HG03108 (cell line): Measurements from ENCODE around the gene ITPKB.
"Not testable (repeated sequence)": the region's sequence is repeated elsewhere in the genome, so short reads cannot be mapped to it uniquely, and the experiment has no call there.

Source experiments
- ATAC-seq: cut with Tn5 transposase; IDR thresholded peaks from one replicate; pipeline ENCODE4 v1.9.1; 2021; ENCODE audit warnings: moderate library complexity; ENCODE audit not compliant: unreplicated experiment

The ITPKB gene

DNA sequence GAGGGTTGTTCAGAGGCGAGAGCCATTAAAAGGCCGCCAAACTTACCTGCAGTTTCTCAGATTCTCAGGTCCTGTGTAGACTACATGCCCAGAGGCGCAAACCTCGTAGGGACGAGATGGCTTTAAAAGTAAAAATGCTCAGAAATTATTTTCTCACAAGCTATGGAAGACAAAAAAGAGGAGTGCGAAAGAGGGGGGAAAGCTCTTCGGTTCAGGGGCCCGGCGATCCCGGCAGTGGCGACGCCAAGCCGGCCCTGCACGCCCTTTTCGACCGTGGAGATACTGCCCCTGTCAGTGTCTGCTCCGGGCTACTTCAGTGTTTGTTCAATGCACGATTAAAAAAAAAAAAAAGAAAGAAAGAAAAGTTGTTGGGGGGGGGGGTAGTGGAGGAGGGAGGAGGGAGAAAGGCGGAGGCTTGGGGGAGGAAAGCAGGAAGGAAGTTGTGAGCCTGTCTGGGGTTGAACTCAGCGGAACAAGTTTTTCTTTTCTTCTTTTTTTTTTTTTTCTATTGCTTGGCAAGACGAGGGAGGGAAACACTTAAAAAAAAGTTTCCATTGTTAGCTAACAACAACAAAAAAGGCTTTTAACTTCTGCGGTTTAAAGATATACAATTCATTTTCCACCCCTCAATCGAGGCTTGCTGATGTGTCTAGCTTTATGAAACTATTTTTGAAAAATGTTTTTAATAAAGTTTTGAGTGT is at the start of gene ITPKB:
Gene ITPKB, minus strand, starts transcription at position 288 of the 701 bp plus-strand sequence. CDS start 1,824 bp downstream, outside the sequence.
- ATAC-seq = no peak

DNA sequence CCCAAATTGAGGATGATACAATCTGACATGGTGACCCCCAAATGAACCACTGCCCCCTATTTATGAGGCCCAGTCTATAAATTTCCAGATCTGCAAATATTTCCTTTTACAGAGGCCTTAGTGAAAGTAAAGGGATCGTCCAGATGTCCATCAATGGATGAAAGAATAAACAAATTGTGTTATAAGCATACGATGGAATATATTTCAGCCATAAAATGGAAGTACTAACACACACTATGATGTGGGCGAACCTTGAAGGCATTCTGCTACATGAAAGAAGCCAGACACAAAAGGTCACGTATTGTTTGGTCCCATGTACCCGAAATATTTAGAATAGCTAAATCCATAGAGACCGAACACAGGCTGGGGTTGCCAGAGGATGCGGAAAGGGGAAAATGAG is 48.6 kb upstream of the ITPKB start:
- ATAC-seq = no peak

DNA sequence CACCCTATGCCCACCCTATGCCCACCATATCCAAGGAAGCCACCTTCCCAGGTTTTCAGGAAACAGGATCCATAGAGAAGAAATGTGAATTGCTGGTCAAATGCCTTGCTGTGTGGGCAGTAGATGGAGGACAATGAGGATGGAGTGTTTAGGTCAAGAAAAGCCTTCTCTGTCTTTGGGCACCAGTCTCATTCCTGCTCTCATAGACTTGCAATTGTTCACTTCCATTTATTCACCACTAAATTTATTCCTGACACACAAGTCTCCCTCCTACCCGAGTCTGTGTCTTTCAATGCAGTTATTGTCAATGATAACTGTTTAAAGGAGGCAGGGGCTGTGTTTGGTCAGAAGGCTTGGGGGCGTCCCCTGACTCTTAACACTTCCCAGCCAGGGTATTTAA is 48.0 kb upstream of the ITPKB start:
- ATAC-seq = no peak

DNA sequence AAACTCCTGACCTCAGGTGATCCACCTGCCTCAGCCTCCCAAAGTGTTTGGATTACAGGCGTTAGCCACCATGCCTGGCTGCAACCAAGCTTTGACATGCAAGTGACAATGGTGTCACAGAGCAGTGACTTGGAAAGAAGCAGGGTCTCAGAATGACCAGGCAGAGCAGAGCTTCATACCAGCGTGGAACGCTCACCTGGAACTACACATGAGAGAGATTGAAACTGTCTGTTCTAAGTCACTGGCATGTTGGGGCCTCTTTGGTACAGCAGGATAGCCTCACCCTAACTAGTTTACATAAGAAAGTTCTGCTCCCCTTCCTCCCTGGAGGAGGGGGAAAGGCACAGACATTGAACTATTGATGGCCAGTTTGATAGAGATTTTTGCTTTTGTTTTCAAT is 47.5 kb upstream of the ITPKB start:
- ATAC-seq = peak; percentile 73

DNA sequence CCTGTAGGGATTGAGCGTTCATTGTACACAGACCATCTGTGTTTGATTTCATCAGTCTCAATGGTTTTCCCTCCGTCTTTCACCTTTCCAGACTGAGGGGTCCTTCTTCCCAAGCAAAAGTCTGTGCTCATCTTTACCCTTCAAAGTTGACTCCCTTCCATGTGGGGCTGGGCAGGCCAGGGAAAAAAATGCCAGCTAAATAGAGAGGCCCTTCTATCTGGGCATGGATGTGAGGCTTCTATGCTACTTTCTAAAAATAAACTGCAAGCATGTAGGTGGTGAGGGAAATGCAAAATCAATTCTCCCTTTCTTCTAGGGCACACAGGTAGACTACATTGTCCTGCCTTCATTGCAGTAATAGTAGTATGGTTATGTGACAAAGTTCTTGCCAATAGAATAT is 46.7 kb upstream of the ITPKB start:
- ATAC-seq = no peak

DNA sequence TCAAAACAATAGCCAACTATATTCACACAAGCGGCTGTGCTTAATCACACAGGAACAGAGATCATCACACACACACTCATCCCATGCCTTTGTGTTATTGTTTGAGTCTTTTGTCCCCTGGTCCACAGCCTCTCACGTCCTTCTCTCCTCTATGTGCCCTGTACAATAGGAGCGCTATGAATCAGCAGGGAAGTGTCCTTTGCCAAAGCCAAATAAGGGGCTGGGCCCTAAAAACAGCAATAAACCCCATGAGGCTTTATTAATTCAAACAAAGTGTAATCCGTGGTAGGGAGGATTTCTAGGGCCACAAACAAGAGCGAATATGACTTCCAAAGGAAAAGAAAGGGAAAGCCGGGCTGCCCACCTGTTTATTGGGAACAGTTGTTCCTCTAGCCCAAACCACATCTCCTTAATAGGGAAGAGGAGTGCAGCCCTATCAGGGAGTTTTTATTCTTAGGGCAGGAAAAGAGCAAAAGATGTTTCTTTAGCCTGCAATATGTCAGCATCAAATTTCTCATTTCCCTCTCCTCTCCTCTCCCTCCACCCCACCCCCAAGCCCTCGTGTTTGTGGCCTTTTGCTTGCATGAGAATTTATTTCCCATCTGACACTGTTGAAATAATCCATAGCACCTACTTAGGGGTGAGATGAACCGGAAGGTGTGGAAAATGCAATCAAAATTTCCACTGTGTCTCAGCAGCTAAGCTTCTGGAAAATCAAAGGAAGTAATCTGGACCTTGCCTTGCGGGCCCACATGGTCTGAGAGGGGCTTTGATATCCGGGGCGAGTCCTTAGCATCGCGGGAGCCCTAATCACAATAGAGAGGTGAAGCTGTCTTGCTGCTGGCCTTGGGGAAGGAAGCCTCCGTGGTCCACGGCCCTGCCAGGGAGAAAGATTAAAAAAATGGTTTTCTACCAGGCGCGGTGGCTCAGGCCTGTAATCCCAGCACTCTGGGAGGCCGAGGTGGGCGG is 45.3 kb upstream of the ITPKB start:
- ATAC-seq = no peak

DNA sequence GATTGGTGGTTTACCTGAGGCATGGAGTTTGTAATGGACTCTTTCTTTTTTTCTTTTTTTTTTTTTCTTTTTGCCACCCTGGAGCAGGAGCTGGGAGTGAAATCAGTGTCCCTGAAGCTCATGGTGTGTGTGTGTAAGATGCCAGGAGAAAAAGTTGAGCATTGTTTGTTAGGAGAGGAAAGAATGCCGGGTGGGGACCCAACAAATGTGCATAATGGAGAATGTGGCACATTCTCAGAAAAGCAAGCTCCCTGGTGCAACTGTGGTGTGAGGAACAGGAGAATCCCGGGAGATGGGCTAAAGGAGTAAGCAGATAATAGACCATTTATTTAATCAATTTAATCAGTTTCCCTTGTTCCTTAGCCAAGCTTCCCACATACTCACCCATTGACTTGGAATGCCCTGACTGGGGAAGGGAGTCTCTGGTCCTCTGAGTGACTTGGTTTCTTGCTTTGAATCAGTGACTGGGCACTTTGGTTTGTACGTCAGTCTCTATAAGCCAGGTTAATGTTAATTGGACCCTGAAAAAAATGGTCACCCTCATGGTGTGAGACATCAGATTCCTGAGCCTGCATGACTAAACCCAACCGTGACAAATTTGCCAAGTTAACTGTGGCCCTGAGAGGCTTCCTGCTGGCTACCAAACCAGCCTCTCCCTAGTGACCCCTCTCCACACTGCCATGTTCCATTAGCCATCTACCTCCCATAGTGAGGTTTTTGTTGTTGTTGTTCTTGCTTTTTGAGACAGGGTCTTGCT is 43.9 kb upstream of the ITPKB start:
- no peak for ATAC-seq

DNA sequence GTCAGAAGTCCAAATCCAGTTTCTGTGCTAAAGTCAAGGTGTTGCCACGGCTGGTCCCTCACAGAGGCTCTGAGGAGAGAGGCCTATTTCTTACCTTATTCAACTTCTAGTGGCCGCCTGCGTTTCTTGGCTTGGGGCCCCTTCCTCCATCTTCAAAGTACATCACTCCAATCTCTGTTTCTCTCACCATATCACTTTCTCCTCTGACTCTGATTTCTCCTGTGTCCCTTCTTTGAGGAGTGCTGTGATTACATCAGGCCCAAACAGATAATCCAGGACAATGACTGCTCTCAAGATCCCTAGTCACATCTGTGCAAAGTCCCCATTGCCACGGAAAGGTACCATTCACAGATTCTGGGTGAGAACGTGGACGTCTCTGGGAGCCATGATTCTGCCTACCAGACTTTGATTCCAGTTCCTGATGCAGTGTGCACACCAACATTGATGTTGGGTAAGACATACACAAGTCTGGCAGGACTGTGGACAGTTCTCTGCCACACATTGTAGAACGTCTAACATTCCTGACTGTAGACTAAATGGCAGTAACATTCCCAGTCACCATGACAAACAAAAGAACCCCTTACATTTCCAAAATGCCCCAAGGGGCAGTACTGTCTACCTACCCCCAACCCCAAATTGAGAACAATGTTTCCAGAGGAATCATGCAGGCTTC is 43.0 kb upstream of the ITPKB start:
- no peak for ATAC-seq

DNA sequence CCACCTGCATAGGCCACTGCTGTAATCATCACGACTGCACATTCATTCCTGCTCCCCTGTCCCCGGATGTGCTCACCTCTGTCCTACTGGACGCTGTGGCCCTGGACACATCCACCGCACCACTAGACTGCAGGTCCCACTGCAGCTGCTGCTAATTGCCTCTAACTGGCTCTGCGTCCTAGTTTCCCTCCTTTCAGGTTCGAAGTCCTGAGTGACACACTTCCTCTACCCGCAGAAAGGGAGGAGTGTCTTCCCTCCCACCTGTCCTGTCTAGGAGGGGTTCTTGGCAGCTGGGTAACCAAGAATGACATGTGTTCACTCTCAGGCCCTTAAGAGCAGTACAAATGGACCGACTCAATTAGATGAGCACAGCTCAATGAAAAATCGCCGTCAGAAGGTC is 40.5 kb upstream of the ITPKB start:
- ATAC-seq = no peak

DNA sequence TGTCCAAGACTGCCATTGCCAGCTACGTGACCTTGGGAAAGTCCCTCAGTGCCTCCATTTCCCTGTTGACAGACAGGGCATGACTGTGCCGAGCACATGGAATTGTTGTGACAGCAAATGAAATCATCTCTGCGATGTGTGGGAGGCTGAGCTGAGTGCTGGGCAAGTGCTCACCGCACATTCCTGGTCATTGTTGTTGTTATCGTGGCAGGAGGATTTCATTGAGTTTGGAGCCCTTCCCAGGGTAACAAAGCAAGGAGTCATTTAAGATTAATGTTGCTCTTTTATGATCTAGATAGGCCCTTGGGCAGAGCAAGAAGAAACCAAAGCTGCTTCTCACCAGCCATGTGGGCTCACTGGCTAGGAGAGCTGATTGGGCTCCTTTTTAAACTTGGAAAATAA is 39.6 kb upstream of the ITPKB start:
- no peak for ATAC-seq

DNA sequence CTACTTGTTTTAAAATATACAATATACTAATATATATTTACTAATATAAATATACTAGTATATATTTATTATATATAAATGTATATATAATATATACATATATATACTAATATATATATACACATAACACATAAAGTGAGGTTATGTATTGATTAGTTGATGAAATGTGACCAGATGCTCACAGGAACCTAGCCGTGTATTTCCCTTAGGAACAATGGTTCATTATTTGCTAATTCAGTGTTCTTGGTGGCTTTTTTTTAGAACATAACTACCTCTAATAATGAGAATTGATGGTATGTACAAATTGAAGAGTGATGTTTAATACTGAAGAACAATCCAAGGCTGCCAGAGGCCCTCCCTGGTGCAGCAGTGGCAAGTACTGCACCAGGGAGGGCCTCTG is 37.9 kb upstream of the ITPKB start:
- ATAC-seq = no peak

DNA sequence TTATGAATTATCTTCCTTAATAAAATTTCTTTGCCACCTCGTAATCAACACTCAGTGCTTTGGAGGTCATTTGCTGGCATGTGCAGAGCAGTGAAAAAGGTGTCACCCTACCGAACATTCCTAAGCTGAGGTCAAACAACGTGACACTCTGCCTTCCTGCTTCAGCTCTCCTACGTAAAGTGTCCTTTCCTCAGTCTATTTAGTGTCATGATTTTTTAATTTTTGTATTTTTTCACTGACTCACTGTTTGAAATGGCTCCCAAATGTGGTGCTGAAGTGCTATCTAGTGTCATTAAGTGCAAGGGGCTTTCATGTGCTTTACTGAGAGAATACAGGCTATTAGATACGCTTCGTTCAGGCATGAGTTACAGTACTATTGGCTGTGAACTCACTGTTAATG is 37.0 kb upstream of the ITPKB start:
- no peak for ATAC-seq

DNA sequence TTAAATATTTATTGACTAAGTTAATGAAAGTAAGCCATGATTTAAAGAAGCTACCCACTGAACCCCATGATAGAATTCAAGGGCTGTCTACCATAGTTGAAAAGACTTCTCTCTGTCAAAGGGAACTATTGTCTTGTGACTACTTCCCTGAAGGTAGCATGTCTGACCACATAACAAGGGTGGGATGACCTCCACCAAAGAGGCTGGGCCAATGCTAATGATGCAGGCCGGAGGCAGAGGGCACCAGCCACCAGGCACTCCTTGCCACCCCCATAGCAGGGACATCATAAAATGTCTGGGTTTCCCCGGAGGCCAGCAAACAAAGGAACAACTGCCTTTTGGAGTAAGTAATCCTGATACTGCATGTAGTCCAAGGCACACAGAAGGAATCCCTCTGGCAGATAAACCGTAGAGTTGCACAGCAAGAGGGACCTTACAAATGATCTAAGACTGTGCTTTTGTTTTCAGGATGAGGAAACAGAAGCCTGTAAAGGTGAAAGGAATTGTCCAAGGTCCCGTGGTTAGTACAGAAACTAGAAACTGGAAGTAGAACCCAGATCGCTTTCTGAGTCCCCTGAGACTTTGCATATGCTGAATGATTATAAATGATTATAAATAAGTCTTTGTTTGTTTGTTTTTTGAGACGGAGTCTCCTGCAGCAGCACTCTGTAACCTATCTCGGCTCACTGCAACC is 33.5 kb upstream of the ITPKB start:
- peak; percentile 61 for ATAC-seq

DNA sequence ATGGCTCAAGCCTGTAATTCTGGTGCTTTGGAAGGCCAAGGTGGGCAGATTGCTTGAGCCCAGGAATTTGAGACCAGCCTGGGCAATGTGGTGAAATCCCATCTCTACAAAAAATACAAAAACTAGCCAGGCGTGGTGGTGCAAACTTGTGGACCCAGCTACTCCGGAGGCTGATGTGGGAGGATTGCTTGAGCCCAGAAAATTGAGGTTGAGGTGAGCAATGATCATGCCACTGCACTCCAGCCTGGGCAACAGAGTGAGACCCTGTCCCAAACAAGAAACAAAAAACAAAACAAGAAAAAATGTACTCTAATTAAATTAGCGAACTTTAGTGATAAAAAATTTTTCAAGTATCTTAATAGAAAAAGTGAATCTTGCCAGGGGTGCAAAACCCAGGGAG is 28.1 kb upstream of the ITPKB start:
- ATAC-seq = not testable (repeated sequence)

DNA sequence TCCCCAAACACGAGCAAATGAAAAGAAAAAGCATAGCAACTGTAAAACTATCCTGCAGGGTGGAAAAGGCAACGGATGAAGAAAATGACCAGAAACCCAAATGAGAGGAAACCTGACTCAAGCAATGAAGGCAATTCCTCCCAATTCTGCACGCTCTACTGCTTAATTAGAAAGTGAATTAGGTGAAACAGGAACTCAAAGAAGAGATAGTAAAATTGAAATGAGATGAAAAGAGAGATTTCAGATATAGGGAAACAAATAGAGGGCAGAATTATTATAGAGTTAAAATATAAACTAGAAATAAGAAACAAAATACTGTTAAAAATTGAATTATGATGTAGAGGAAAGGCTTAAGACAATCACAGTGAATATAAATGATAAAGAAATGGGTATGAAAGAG is 27.5 kb upstream of the ITPKB start:
- no peak for ATAC-seq

DNA sequence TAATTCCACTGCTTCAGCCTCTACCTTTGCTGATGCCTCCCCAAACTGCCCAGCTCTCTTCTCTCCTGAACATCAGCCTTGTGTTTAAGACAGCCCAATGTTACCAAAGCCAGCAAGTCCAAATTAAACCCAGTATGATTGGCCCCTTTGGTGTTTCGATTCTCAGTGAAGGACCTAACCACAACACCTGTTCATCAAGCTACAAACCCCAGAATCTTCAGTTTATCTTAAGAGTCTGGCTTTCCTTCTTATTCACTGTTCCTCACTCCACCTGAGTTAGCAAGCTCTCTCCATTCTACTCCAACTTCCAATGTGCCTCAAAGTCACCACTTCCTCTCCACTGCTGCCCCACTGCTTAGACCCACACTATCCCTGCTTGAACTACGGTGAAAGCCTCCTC is 25.5 kb upstream of the ITPKB start:
- ATAC-seq = peak; percentile 75

DNA sequence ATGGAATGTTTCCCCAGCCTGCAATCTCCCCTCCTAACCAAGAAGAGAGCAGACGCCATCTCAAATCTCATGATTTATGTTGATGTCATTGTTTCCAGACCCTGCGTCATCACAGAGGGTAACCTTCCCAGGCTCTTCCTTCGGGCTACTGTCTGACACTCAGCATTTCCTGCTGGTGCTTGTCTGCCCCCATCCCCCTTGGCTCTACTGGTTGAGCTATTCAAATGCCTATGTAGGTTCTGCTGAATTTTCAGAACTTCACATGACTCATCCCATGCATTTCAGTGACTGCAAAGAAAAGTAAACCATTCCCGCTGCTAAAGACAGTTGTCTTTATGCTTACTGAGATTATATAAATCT is 24.8 kb upstream of the ITPKB start:
- no peak for ATAC-seq

DNA sequence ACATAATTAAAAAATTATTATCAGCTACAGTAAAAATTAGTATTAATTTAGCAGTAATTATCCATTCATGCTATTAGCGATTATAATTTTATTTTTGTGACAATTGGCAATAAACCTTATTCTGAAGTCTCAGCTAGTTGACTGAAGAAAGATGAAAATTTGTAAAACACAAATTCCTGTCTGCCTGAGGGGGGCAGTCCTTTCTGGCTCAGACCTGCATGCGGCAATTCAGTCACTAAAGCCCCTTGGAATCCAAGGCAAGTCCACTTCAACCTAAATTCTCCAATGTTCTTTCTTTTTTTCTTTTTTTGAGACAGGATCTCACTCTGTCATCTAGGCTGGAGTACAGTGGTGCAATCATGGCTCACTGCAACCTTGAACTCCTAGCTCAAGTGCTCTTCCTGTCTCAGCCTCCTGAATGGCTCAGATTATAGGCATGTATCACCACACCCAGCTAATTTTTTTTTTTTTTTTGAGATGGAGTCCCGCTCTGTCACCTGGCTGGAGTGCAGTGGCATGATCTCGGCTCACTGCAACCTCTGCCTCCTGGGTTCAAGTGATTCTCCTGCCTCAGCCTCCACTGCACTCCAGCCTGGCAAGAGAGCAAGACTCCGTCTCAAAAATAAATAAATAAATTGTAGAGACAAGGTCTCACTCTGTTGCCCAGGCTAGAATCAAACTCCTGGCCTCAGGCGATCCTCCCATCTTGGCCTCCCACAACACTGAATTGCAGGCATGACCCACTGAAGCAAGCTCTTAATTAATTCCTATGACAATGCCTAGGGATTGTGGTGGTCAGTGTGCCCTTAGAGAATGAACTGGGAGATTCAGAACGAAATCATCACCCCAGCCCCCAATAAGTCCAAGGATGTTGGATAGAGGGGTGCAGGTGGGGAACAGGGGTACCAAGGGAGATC is 24.2 kb upstream of the ITPKB start:
- no peak for ATAC-seq

DNA sequence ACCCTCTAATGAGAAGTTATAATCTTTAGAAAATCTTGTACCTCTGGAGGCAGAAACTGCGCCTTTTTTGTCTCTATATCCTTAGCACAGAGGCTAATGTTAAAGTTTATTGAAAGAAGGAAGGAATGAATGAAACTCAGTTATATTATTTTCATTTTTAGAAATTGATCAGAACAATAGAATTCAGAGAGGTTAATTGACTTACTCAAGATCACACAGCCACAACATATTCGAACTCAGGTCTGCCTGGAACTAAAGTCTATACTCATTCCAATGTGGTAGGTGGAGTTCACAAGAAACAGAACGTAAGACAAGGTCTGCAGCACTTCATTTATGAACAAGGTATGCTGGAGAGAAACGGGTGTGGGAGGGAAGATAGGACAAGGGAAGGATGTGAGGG is 23.0 kb upstream of the ITPKB start:
- no peak for ATAC-seq
